H9 (cell line): ENCODE results near the gene RELB. TPM values are rescaled to one million over a fixed set of nuclear protein-coding genes. Genes with fewer than 3 reads are reported as not detected.

Source experiments
- DNase-seq: peaks from one replicate; pipeline ENCODE4 v3.0.0-alpha.2; 2017
- H2AFZ ChIP-seq: one replicate; pipeline ENCODE4 v1.6.1; 2013; ENCODE audit warnings: mild to moderate bottlenecking, low read length, control low read depth, moderate library complexity
- H2AK5ac ChIP-seq: 2 replicates; pipeline ENCODE4 v1.6.1; 2013; ENCODE audit warnings: low read length, control low read depth, mixed read lengths; ENCODE audit not compliant: insufficient read length
- H2BK120ac ChIP-seq: one replicate; pipeline ENCODE4 v1.6.1; 2013; ENCODE audit warnings: low read depth, mild to moderate bottlenecking, low read length, control low read depth, inconsistent platforms; ENCODE audit not compliant: poor library complexity, severe bottlenecking
- H2BK12ac ChIP-seq: 2 replicates; pipeline ENCODE4 v1.6.1; 2013; ENCODE audit warnings: low read length, control low read depth, mixed read lengths, low read depth; ENCODE audit not compliant: insufficient read length
- H2BK15ac ChIP-seq: 2 replicates; pipeline ENCODE4 v1.6.1; 2013; ENCODE audit warnings: low read depth, low read length, control low read depth
- H2BK20ac ChIP-seq: one replicate; pipeline ENCODE4 v1.6.1; 2013; ENCODE audit warnings: low read depth, mild to moderate bottlenecking, low read length, control low read depth, inconsistent platforms; ENCODE audit not compliant: poor library complexity, severe bottlenecking
- H2BK5ac ChIP-seq: 2 replicates; pipeline ENCODE4 v1.6.1; 2013; ENCODE audit warnings: low read length, control low read depth, mixed read lengths; ENCODE audit not compliant: insufficient read length
- H3K14ac ChIP-seq: 2 replicates; pipeline ENCODE4 v1.6.1; 2013; ENCODE audit warnings: low read length, control low read depth; ENCODE audit not compliant: insufficient read depth
- H3K18ac ChIP-seq: 2 replicates; pipeline ENCODE4 v1.6.1; 2013; ENCODE audit warnings: low read depth, mild to moderate bottlenecking, mixed read lengths, low read length, control low read depth; ENCODE audit not compliant: insufficient read length
- H3K23ac ChIP-seq: 2 replicates; pipeline ENCODE4 v1.6.1; 2013; ENCODE audit warnings: low read length, control low read depth, mixed read lengths, low read depth; ENCODE audit not compliant: insufficient read length
- H3K23me2 ChIP-seq: 2 replicates; pipeline ENCODE4 v1.6.1; 2013; ENCODE audit warnings: low read depth, mild to moderate bottlenecking, mixed read lengths, low read length, control low read depth; ENCODE audit not compliant: insufficient read length, poor library complexity, severe bottlenecking
- H3K27ac ChIP-seq: 2 replicates; pipeline ENCODE4 v1.5.1; 2013; ENCODE audit warnings: low read length, control low read depth, mixed read lengths, low read depth; ENCODE audit not compliant: insufficient read length
- H3K27me3 ChIP-seq: 2 replicates; pipeline ENCODE4 v1.6.1; 2013; ENCODE audit warnings: low read length, control low read depth, inconsistent platforms; ENCODE audit not compliant: insufficient read depth
- H3K4ac ChIP-seq: 2 replicates; pipeline ENCODE4 v1.6.1; 2013; ENCODE audit warnings: low read depth, mild to moderate bottlenecking, control low read depth, inconsistent platforms, low read length, moderate library complexity
- H3K4me1 ChIP-seq: 2 replicates; pipeline ENCODE4 v1.6.1; 2013; ENCODE audit warnings: low read length, control low read depth, inconsistent platforms; ENCODE audit not compliant: insufficient read depth
- H3K4me2 ChIP-seq: 2 replicates; pipeline ENCODE4 v1.6.1; 2013; ENCODE audit warnings: low read length, control low read depth, mixed read lengths; ENCODE audit not compliant: insufficient read length, insufficient read depth
- H3K56ac ChIP-seq: 2 replicates; pipeline ENCODE4 v1.6.1; 2013; ENCODE audit warnings: low read depth, mild to moderate bottlenecking, mixed read lengths, low read length, control low read depth; ENCODE audit not compliant: insufficient read length
- H3K79me1 ChIP-seq: 2 replicates; pipeline ENCODE4 v1.6.1; 2013; ENCODE audit warnings: low read depth, mild to moderate bottlenecking, moderate library complexity, low read length, control low read depth, inconsistent platforms; ENCODE audit not compliant: insufficient read depth, poor library complexity, severe bottlenecking
- H3K79me2 ChIP-seq: 2 replicates; pipeline ENCODE4 v1.6.1; 2013; ENCODE audit warnings: low read length, control low read depth, inconsistent platforms; ENCODE audit not compliant: insufficient read depth
- H3K9ac ChIP-seq: 2 replicates; pipeline ENCODE4 v1.6.1; 2013; ENCODE audit warnings: low read length, control low read depth, mixed read lengths; ENCODE audit not compliant: insufficient read length; ENCODE audit errors: extremely low read depth
- H3K9me3 ChIP-seq: one replicate; pipeline ENCODE4 v1.6.1; 2013; ENCODE audit warnings: low read depth, low read length, inconsistent platforms; ENCODE audit not compliant: control insufficient read depth
- H3T11ph ChIP-seq: one replicate; pipeline ENCODE4 v1.6.1; 2013; ENCODE audit warnings: mild to moderate bottlenecking, low read length, control low read depth, inconsistent platforms
- H4K20me1 ChIP-seq: one replicate; pipeline ENCODE4 v1.6.1; 2013; ENCODE audit not compliant: control insufficient read depth, insufficient read length, insufficient read depth
- H4K5ac ChIP-seq: 2 replicates; pipeline ENCODE4 v1.6.1; 2013; ENCODE audit warnings: low read depth, mild to moderate bottlenecking, mixed read lengths, low read length, control low read depth; ENCODE audit not compliant: insufficient read length
- H4K8ac ChIP-seq: replicated peaks from 2 replicates; pipeline ENCODE4 v1.6.1; 2013; ENCODE audit warnings: low read length, control low read depth, mixed read lengths, low read depth; ENCODE audit not compliant: insufficient read length
- H4K91ac ChIP-seq: 2 replicates; pipeline ENCODE4 v1.6.1; 2013; ENCODE audit warnings: low read depth, mild to moderate bottlenecking, moderate library complexity, mixed read lengths, low read length, control low read depth; ENCODE audit not compliant: insufficient read length
- H3K27ac Mint-ChIP-seq, 3 experiments: 2 replicates in 2 of 3; 3 replicates in 1 of 3; pipeline ENCODE4 v1.8.0; 2020 to 2021; ENCODE audit warnings: mixed read lengths in 3 of 3, mild to moderate bottlenecking in 1 of 3, moderate library complexity in 1 of 3
- H3K27me3 Mint-ChIP-seq: 2 replicates; pipeline ENCODE4 v1.8.0; 2021; ENCODE audit warnings: low read depth, mild to moderate bottlenecking, moderate library complexity, mixed read lengths
- H3K36me3 Mint-ChIP-seq, 3 experiments: 2 replicates in 2 of 3; 3 replicates in 1 of 3; pipeline ENCODE4 v1.8.0; 2020 to 2021; ENCODE audit warnings: low read depth in 3 of 3, mixed read lengths in 3 of 3; ENCODE audit not compliant: insufficient read depth in 1 of 3
- H3K4me1 Mint-ChIP-seq, 2 experiments: 2 replicates each; pipeline ENCODE4 v1.8.0; 2020; ENCODE audit warnings: mixed read lengths in 2 of 2
- H3K4me3 Mint-ChIP-seq, 2 experiments: 2 replicates in 1 of 2; 3 replicates in 1 of 2; pipeline ENCODE4 v1.8.0; 2020 to 2021; ENCODE audit warnings: mild to moderate bottlenecking in 2 of 2, mixed read lengths in 2 of 2, moderate library complexity in 1 of 2
- H3K9me3 Mint-ChIP-seq, 2 experiments: 2 replicates in 1 of 2; 3 replicates in 1 of 2; pipeline ENCODE4 v1.8.0; 2020; ENCODE audit warnings: mild to moderate bottlenecking in 2 of 2, mixed read lengths in 2 of 2, moderate library complexity in 1 of 2
- CTCF ChIP-seq: fragments of 200-600 bp; sonication (generic); conservative IDR thresholded peaks from 3 replicates; pipeline ENCODE4 v1.8.0; 2021; ENCODE audit warnings: antibody characterized with exemption, mild to moderate bottlenecking
- WGBS: extraction: QIAGEN DNeasy Blood & Tissue Kit; methylation state at CpG from one replicate; pipeline ENCODE4 v1.1.7; 2013; ENCODE audit warnings: missing lambda C conversion rate, low lambda C conversion rate, mixed read lengths; ENCODE audit not compliant: insufficient read length; ENCODE audit errors: extremely low coverage; 5-methylcytosine and 5-hydroxymethylcytosine counted together
- total RNA-seq: library from RNA; stranded (reverse); gene quantifications from 2 replicates; pipeline ENCODE4 v1.2.1, GENCODE V29; 2021

RELB gene
- total RNA-seq, 1 experiment from 2014 or later = 13.7 TPM

DNA sequence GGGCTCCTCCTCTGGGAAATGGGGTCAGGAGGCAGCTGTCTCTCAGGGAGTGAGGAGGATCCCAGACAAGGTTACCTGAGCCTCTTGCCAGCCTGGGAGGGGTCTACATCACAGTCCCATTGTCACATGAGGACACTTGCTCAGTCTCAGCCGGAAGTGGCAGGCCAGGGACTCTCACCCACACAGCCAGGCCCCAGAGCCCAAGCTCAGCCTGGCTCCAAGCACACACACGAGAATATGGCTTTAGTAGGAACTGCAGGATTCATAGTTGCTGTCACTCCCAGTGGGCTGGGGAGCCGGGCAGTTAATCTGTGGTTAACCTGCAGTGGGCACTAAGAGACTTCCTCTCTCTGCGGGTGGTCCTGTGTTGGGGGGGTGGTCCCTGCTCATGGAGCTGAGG lies 15.8 kb upstream of the RELB start:
- H3K56ac ChIP-seq = no peak overlapping the region
- no peak overlapping the region for H4K8ac ChIP-seq
- H3K36me3 Mint-ChIP-seq = peaks cover 4 to 49% (median 40%) of the 10 kb centered on the region in 3 experiments; a peak in 6 of 7 replicates
- no peak overlapping the region for H2BK5ac ChIP-seq
- no peak for TF ChIP-seq CTCF
- no peak for DNase-seq
- no peaks in the 10 kb centered on the region for H4K20me1 ChIP-seq
- H3K23ac ChIP-seq = no peak overlapping the region
- no peak overlapping the region for H2AFZ ChIP-seq
- no peak overlapping the region for H3T11ph ChIP-seq
- no peak overlapping the region for H3K4ac ChIP-seq
- H4K91ac ChIP-seq = no peak overlapping the region
- H3K27ac ChIP-seq = no peak overlapping the region
- WGBS = no CpG with 5 or more reads among the region's 4 CpGs
- no peaks in the 10 kb centered on the region for H3K79me1 ChIP-seq
- no peak overlapping the region for H2BK15ac ChIP-seq
- H3K9me3 Mint-ChIP-seq = no peaks in the 10 kb centered on the region
- no peak overlapping the region for H2BK20ac ChIP-seq
- no peak overlapping the region for H3K9ac ChIP-seq
- H2AK5ac ChIP-seq = no peak overlapping the region
- H3K4me3 Mint-ChIP-seq = no peak overlapping the region
- no peak overlapping the region for H2BK120ac ChIP-seq
- H3K4me1 ChIP-seq = no peaks in the 10 kb centered on the region
- H3K14ac ChIP-seq = no peak overlapping the region
- no peaks in the 10 kb centered on the region for H3K27me3 Mint-ChIP-seq
- no peak overlapping the region for H4K5ac ChIP-seq
- H3K4me1 Mint-ChIP-seq = no peaks in the 10 kb centered on the region
- H3K79me2 ChIP-seq = no peaks in the 10 kb centered on the region
- H3K4me2 ChIP-seq = no peak overlapping the region
- no peak overlapping the region for H2BK12ac ChIP-seq
- H3K9me3 ChIP-seq = no peaks in the 10 kb centered on the region
- H3K23me2 ChIP-seq = no peaks in the 10 kb centered on the region
- no peaks in the 10 kb centered on the region for H3K27me3 ChIP-seq
- H3K18ac ChIP-seq = no peak overlapping the region
- H3K27ac Mint-ChIP-seq = no peak overlapping the region
